Type B pancreatic cell (in vitro differentiated cells): ENCODE results near the gene ATXN7L3B. TPM values are rescaled to one million over a fixed set of nuclear protein-coding genes. Genes with fewer than 3 reads are reported as not detected.

Source experiments
- DNase-seq: peaks from one replicate; pipeline ENCODE4 v3.0.0; 2021; ENCODE audit warnings: mixed read lengths; ENCODE audit not compliant: unreplicated experiment; ENCODE audit errors: extremely low spot score
- H3K27ac Mint-ChIP-seq: 2 replicates; pipeline ENCODE4 v1.8.0; 2021; ENCODE audit warnings: mild to moderate bottlenecking, mixed read lengths
- H3K27me3 Mint-ChIP-seq: 2 replicates; pipeline ENCODE4 v1.8.0; 2021; ENCODE audit warnings: mixed read lengths
- H3K36me3 Mint-ChIP-seq: 2 replicates; pipeline ENCODE4 v1.8.0; 2021; ENCODE audit warnings: mixed read lengths
- H3K4me1 Mint-ChIP-seq: one replicate; pipeline ENCODE4 v1.8.0; 2021; ENCODE audit warnings: mixed read lengths; ENCODE audit not compliant: unreplicated experiment
- H3K4me3 Mint-ChIP-seq: 2 replicates; pipeline ENCODE4 v1.8.0; 2021; ENCODE audit warnings: mild to moderate bottlenecking, mixed read lengths
- H3K9me3 Mint-ChIP-seq: 2 replicates; pipeline ENCODE4 v1.8.0; 2021; ENCODE audit warnings: mixed read lengths
- CTCF ChIP-seq: fragments of 200-600 bp; sonication (generic); conservative IDR thresholded peaks from 2 replicates; pipeline ENCODE4 v1.5.0; 2021; ENCODE audit warnings: antibody characterized with exemption, mild to moderate bottlenecking
- total RNA-seq: library from RNA; stranded (reverse); gene quantifications from 2 replicates; pipeline ENCODE4 v1.2.1, GENCODE V29; 2021; ENCODE audit warnings: low replicate concordance

The ATXN7L3B gene
- total RNA-seq, 1 donor from 2014 or later = 67.3 TPM

DNA sequence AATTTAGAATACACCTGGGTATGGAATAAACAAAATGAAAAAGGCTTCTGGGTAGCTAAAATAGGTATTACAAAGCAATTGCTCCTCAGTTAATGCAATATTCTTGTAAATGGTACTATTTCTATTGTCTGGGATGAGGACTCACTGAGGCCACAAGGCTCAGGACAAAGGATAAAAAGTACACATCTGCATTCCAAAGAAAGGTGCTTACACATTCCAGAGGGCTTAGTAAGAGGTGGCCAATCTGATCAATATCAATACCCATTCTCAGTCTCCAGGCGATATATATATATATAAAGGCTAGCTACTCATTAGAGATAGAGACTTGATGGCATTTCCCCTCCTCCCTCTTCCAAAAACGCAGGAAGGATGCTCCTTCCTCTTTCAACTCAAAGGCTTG, 43.8 kb downstream of the ATXN7L3B start:
- no peak overlapping the region for H3K27ac Mint-ChIP-seq
- H3K4me3 Mint-ChIP-seq = no peak overlapping the region
- no peaks in the 10 kb centered on the region for H3K27me3 Mint-ChIP-seq
- no peak for DNase-seq
- H3K9me3 Mint-ChIP-seq = no peaks in the 10 kb centered on the region
- H3K36me3 Mint-ChIP-seq = no peaks in the 10 kb centered on the region
- H3K4me1 Mint-ChIP-seq = peaks cover 9% of the 10 kb centered on the region
- TF ChIP-seq CTCF = no peak

DNA sequence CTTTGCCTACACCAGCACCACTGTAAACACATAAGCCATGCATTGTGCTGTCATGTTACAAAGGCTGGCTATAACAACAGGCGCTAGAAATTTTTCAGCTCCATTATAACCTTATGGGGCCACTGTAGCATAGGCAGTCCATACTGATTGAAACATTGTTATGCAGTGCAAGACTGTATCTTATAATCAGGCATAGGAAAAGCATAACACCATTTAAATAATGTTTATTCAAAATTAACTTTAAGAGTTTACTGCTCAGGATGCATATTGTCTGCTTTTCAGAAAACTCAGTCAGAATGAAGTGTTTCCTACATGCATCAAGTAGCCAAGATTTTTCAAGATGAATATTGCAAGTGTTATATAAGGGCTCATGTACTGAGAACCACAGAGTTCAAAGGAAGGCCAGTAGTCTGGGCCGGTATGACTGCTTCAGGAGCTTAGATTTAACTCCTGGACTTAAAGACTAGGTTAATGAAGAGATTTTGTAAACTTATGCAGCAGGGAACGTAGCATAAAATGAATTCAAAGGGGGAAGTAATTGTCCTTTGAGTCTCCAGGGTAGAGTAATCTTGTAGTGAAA, 46.9 kb downstream of the ATXN7L3B start:
- no peak overlapping the region for H3K4me3 Mint-ChIP-seq
- H3K27me3 Mint-ChIP-seq = no peaks in the 10 kb centered on the region
- H3K27ac Mint-ChIP-seq = no peak overlapping the region
- DNase-seq = no peak
- no peaks in the 10 kb centered on the region for H3K36me3 Mint-ChIP-seq
- no peaks in the 10 kb centered on the region for H3K9me3 Mint-ChIP-seq
- peaks cover 9% of the 10 kb centered on the region for H3K4me1 Mint-ChIP-seq
- no peak for TF ChIP-seq CTCF

DNA sequence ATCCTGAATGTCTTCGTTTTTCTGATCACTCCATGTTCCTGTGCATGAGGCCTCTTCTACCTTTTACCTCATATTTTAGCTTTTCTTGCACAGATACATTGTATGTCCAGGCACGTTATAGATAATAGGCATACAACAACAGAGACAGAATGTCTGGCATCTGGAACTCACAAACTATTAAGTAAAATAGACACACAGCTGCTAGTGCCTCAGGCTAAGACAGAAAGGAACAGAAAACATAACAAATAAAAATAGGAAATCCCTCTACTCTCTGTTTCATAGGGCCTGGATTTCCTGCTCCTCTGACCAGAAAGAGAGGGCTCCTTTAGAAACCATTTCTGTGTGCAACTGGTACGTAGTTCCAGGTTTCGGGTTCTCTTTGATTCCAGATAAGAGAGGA, 48.6 kb downstream of the ATXN7L3B start:
- no peaks in the 10 kb centered on the region for H3K9me3 Mint-ChIP-seq
- no peaks in the 10 kb centered on the region for H3K36me3 Mint-ChIP-seq
- H3K4me1 Mint-ChIP-seq = peaks cover 9% of the 10 kb centered on the region
- H3K27ac Mint-ChIP-seq = no peak overlapping the region
- no peak for TF ChIP-seq CTCF
- no peak overlapping the region for H3K4me3 Mint-ChIP-seq
- H3K27me3 Mint-ChIP-seq = no peaks in the 10 kb centered on the region
- no peak for DNase-seq
